Left lung (tissue), 10 donors: ENCODE results near the gene PLK5. TPM values are rescaled to one million over a fixed set of nuclear protein-coding genes. Genes with fewer than 3 reads are reported as not detected.

Experiments
- ATAC-seq: fragments of 200-7000 bp; cut with Tn5 transposase; one replicate; pipeline ENCODE4 v1.9.1; 2020; ENCODE audit warnings: moderate library complexity
- DNase-seq, 4 donors: peaks; one replicate each; pipeline ENCODE4 v3.0.0-alpha.2; 2013 to 2020
- H3K27ac ChIP-seq, 2 donors: fragments of 200-600 bp; sonication (generic) in 1 of 2; one replicate each; pipeline versions ENCODE4 v1.5.0 to v1.8.0; 2020 to 2021
- H3K27me3 ChIP-seq, 2 donors: fragments of 200-600 bp; sonication (generic) in 1 of 2; one replicate each; pipeline versions ENCODE4 v1.5.0 to v1.8.0; 2020 to 2021
- H3K36me3 ChIP-seq, 2 donors: fragments of 200-600 bp; sonication (generic) in 1 of 2; one replicate each; pipeline versions ENCODE4 v1.5.0 to v1.8.0; 2020 to 2021
- H3K4me1 ChIP-seq, 2 donors: fragments of 200-600 bp; one replicate each; pipeline ENCODE4 v1.8.0; 2021
- H3K4me3 ChIP-seq, 2 donors: fragments of 200-600 bp; sonication (generic) in 1 of 2; one replicate each; pipeline versions ENCODE4 v1.5.0 to v1.8.0; 2020 to 2021; ENCODE audit warnings: mild to moderate bottlenecking in 1 of 2
- H3K9me3 ChIP-seq, 2 donors: fragments of 200-600 bp; sonication (generic) in 1 of 2; one replicate each; pipeline versions ENCODE4 v1.5.0 to v1.8.0; 2020 to 2021
- intact Hi-C, 2 donors: fragments of 100-400 bp; cut with DNase I; formaldehyde crosslinking; loops; one replicate each; pipeline versions ENCODE4 v1.11.2 to v1.14.2; 2022
- polyA plus RNA-seq, 6 donors: library from polyadenylated mRNA; unstranded; fragments of 120-200 nt; gene quantifications; one replicate each; pipeline ENCODE4 v1.2.1, GENCODE V29; 2013; ENCODE audit not compliant: insufficient read length in 6 of 6
- total RNA-seq, 2 donors: library from RNA; stranded (reverse); fragmentation: NEBNext Ultra II Directional; extraction: Animal tissue kit (Norgen Biotek cat#: 25700); gene quantifications; one replicate each; pipeline ENCODE4 v1.2.1, GENCODE V29; 2021
- TF ChIP-seq, protein P1 (sequence below), 2 donors: fragments of 200-600 bp; sonication (generic) in 1 of 2; IDR thresholded peaks; one replicate each; pipeline versions ENCODE4 v1.5.0 to v1.8.0; 2021; ENCODE audit warnings: antibody characterized with exemption in 2 of 2
- donor health status: DM: no; HTN: yes; CAD: no.
- donor health status: DM: no; HTN: no; CAD: no.

Gene PLK5
- total and polyA plus RNA-seq, 8 donors: 0.09 to 0.32 (median 0.18) TPM; not detected in 2

DNA sequence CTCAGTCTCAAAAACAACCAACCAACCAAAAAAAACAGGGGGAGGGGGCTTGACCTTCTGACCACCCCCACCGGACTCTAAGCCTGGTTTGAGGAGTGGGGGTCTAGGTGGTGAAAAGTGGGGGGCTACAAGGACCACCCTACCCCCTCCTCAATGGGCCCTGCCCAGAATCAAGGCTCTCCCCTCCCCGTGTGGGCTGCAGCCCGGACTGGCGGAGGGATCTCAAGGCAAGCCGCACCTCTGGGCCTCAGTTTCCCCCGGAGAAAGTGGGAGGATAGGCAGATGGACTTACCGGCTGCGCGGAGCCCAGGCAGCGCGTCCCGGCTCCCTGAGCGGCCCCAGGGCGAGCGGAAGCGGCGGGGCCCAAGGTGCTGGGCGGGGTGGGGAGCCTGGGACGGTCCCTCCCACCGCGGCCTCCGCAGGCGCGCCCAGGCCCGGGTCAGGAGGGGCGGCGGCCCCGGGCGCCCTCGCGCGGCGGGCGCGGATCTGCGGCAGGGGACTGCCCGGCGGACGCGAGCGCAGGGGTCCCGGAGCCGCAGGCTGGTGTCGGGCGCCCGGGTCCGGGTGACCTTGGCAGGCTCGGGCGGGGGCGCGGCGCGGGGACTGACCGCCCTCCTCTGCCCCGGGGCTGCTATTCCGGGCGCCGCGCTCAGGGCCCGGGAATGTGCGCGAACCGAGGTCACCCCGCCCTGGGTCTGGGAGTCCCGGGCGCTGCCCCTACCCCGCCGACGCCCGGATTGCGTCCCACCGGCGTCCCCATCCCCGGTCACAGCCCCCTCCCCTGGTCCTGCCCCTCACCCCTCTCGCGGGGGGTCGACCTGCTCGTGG lies 11.0 kb upstream of the PLK5 start, which contains the start of gene ADAMTSL5:
ADAMTSL5 (minus strand) TSS at position 349 of the 828 bp plus-strand sequence. CDS start 2,076 bp downstream, outside the sequence.
- Histone ChIP-seq H3K4me1 (peaks cover 7 to 16% of the 10 kb centered on the region in 2 donors), H3K27ac (no peak within 1 kb of the TSS), H3K9me3 (no peaks in the 10 kb centered on the region), H3K27me3 (peaks cover 13 to 94% of the 10 kb centered on the region in 2 donors), H3K36me3 (no peaks in the 10 kb centered on the region), H3K4me3 (peak within 1 kb of the TSS; percentile 30 to 32)
- intact Hi-C loops: no loop called here
- ATAC-seq: peak; percentile 68
- TF ChIP-seq, protein P1, sequence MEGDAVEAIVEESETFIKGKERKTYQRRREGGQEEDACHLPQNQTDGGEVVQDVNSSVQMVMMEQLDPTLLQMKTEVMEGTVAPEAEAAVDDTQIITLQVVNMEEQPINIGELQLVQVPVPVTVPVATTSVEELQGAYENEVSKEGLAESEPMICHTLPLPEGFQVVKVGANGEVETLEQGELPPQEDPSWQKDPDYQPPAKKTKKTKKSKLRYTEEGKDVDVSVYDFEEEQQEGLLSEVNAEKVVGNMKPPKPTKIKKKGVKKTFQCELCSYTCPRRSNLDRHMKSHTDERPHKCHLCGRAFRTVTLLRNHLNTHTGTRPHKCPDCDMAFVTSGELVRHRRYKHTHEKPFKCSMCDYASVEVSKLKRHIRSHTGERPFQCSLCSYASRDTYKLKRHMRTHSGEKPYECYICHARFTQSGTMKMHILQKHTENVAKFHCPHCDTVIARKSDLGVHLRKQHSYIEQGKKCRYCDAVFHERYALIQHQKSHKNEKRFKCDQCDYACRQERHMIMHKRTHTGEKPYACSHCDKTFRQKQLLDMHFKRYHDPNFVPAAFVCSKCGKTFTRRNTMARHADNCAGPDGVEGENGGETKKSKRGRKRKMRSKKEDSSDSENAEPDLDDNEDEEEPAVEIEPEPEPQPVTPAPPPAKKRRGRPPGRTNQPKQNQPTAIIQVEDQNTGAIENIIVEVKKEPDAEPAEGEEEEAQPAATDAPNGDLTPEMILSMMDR (IDR thresholded peaks at IDR 0.05): no peak
- DNase-seq: peak in 2 of 4 donors; percentile 23 to 85

DNA sequence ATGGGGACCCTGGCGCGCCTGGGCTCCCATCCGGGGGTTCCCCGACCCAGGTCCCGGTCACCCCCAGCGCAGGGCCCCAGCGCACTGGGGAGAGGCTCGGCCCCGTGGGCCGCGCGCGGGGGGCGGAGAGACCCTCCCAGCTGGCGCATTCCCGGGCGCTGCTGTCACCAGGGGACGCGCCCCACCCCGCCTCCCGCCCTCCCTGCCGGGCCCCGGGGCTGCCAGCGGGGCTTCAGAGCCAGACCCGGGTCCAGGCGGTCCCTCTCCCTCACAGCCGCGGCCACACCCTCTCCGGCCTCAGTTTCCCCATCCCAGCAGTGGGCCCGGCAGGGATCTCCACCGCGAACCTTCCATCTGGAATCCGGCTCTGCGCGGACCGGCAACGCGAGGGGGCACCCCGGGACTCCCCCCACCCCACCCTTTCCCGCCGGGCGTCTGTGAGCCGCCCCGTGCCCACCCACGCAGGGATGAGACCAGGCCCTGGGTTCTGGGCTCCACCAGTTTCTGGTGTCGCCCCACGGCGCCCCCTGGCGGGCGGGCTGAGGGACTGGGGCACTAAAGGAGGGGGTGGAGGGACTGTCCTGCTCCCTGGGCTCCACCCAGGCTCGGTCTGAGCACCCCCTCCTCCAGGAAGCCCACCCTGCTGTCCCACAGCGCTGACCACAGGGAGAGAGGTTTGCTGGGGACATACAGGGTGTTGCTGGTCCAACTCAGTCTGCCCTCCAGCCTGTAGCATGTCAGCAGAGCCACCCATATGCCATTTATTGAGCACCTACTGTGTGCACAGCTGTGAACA lies 10.2 kb upstream of the PLK5 start:
- TF ChIP-seq, protein P1 (IDR thresholded peaks at IDR 0.05): peak; percentile 34 to 69
- H3K9me3 ChIP-seq: no peaks in the 10 kb centered on the region
- no peak overlapping the region for H3K27ac ChIP-seq
- peaks cover 7 to 14% of the 10 kb centered on the region in 2 donors for H3K4me1 ChIP-seq
- H3K27me3 ChIP-seq: peaks cover 13 to 97% of the 10 kb centered on the region in 2 donors
- ATAC-seq (peak; percentile 72), DNase-seq (peak in 2 of 4 donors; percentile 40 to 92)
- peak overlapping the region; percentile 30 to 32 for H3K4me3 ChIP-seq
- H3K36me3 ChIP-seq: no peaks in the 10 kb centered on the region
- intact Hi-C loops: no loop called here

DNA sequence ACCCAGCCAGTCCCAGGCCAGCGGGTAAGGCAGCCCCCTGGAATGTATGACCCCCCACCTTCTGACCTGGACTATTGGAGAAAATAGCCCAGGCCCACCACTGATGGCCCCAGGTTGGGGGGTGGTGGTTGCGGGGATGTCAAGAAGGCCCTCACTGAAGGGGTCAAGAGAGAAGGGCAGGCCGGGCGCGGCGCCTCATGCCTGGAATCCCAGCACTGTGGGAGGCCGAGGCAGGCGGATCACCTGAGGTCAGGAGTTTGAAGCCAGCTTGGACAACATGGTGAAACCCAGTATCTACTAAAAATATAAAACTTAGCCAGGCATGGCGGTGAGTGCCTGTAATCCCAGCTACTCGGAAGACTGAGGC lies 9.6 kb upstream of the PLK5 start:
- Histone ChIP-seq H3K9me3 (no peaks in the 10 kb centered on the region), H3K27ac (no peak overlapping the region), H3K36me3 (no peaks in the 10 kb centered on the region), H3K4me3 (no peak overlapping the region), H3K27me3 (peaks cover 13 to 95% of the 10 kb centered on the region in 2 donors), H3K4me1 (peaks cover 7 to 14% of the 10 kb centered on the region in 2 donors)
- ATAC-seq (no peak), DNase-seq (no peak)
- TF ChIP-seq, protein P1 (IDR thresholded peaks at IDR 0.05): no peak
- intact Hi-C loops: no loop called here

DNA sequence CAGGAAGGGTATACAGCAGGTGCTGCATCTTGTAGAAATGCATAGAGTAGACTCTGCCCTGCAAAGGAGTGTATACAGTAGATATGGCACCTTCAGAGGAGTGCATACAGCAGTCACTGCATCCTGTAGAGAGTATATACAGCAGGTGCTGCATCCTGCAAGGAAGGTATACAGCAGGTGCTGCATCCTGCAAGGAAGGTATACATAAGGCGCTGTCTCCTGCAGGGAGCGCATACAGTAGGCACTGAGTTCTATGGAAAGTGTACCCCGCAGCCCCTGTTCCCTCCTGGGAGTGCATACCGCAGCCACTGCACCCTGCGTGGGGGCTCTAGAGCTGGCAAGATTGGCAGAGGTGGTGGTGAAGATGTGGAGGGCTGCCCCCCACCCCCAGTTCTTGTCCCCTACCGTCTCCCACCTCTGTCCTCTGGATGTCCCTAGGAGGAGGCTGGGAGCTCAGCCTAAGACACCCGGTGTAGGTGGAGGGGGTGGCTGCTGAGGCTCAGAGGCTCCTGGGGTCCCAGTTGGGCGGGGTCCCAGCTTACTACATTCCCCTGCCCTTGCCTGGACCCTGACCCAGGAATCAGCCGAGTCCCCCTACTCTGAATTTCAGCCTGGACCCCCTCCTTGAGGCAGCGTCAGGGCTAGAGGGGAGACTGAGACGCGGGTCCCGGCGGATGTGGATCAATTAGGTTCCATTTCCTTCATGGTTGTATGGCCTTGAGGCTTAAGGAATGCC lies 8.7 kb upstream of the PLK5 start:
- ATAC-seq: no peak
- TF ChIP-seq, protein P1 (IDR thresholded peaks at IDR 0.05): no peak
- intact Hi-C loops: no loop called here
- Histone ChIP-seq H3K9me3 (no peaks in the 10 kb centered on the region), H3K4me1 (peaks cover 7 to 14% of the 10 kb centered on the region in 2 donors), H3K27ac (no peak overlapping the region), H3K27me3 (peaks cover 13 to 96% of the 10 kb centered on the region in 2 donors), H3K36me3 (no peaks in the 10 kb centered on the region), H3K4me3 (no peak overlapping the region)
- DNase-seq: no peak
